Measurements from ENCODE around the gene IQCE. TPM values are rescaled to one million over a fixed set of nuclear protein-coding genes. Genes with fewer than 3 reads are reported as not detected.

Gene IQCE
- total RNA-seq, 1 experiment from 2014 or later = 44.8 TPM

GRCh38 chr7:2539031-2539911 is 19.5 kb upstream of the IQCE start:
- no TSS peak for BruUV-seq (replicated peaks)
- Histone ChIP-seq H3K36me3 (ENCODE audit: control insufficient read depth, insufficient read depth, low read length) (peaks cover 3% of the 10 kb centered on the region; the same call in 1 of the 2 replicates), H3K27me3 (ENCODE audit: control insufficient read depth, insufficient read depth, low read length) (no peaks in the 10 kb centered on the region), H3K4me1 (ENCODE audit: control insufficient read depth, insufficient read depth, low read length) (no peaks in the 10 kb centered on the region), H3K4me3 (ENCODE audit: low read depth in 2 of 2, low read length in 2 of 2) (no peak overlapping the region), H3K27ac (ENCODE audit: low read length) (no peak overlapping the region), H3K9me3 (ENCODE audit: control insufficient read depth, insufficient read depth, low read depth, low read length) (no peaks in the 10 kb centered on the region)
- POLR2A ChIA-PET = no interaction called here
- in situ Hi-C loops (cut with HindIII; ENCODE audit: low pct_unique_long_range_greater_than_20kb, low sequenced_read_pairs) = no loop called here
- DNase-seq (ENCODE audit: low read depth, low spot score) (no peak), ATAC-seq (no peak)
- TF ChIP-seq TCF7L2 (IDR thresholded peaks at IDR 0.05; ENCODE audit: low read depth, low read length) (no peak), CTCF (IDR thresholded peaks at IDR 0.05) (no peak), REST (IDR thresholded peaks at IDR 0.05; ENCODE audit: insufficient read depth in 1 of 2, low read depth in 2 of 2, low read length in 1 of 2) (no peak), POLR2AphosphoS5 (IDR thresholded peaks at IDR 0.05; ENCODE audit: low read depth, low read length) (no peak), SIN3A (IDR thresholded peaks at IDR 0.05; ENCODE audit: borderline replicate concordance, insufficient read depth, low read depth, low read length) (no peak)
- CTCF ChIA-PET = no interaction called here
- intact Hi-C loops (cut with micrococcal nuclease; ENCODE audit: unreplicated experiment) = no loop called here

GRCh38 chr7:2540133-2540532 is 18.6 kb upstream of the IQCE start:
- intact Hi-C loops (cut with micrococcal nuclease; ENCODE audit: unreplicated experiment) (no loop called here), in situ Hi-C loops (cut with HindIII; ENCODE audit: low pct_unique_long_range_greater_than_20kb, low sequenced_read_pairs) (no loop called here)
- DNase-seq (ENCODE audit: low read depth, low spot score) = no peak
- TF ChIP-seq POLR2AphosphoS5 (IDR thresholded peaks at IDR 0.05; ENCODE audit: low read depth, low read length) (no peak), TCF7L2 (IDR thresholded peaks at IDR 0.05; ENCODE audit: low read depth, low read length) (no peak), SIN3A (IDR thresholded peaks at IDR 0.05; ENCODE audit: borderline replicate concordance, insufficient read depth, low read depth, low read length) (no peak), CTCF (IDR thresholded peaks at IDR 0.05) (no peak), REST (IDR thresholded peaks at IDR 0.05; ENCODE audit: insufficient read depth in 1 of 2, low read depth in 2 of 2, low read length in 1 of 2) (no peak)
- H3K27me3 ChIP-seq (ENCODE audit: control insufficient read depth, insufficient read depth, low read length) = no peaks in the 10 kb centered on the region
- H3K4me3 ChIP-seq (ENCODE audit: low read depth in 2 of 2, low read length in 2 of 2) = no peak overlapping the region
- ChIA-PET POLR2A (no interaction called here), CTCF (no interaction called here)
- H3K4me1 ChIP-seq (ENCODE audit: control insufficient read depth, insufficient read depth, low read length) = no peaks in the 10 kb centered on the region
- H3K27ac ChIP-seq (ENCODE audit: low read length) = no peak overlapping the region
- BruUV-seq (replicated peaks) = TSS peak; percentile 54
- H3K36me3 ChIP-seq (ENCODE audit: control insufficient read depth, insufficient read depth, low read length) = peaks cover 3% of the 10 kb centered on the region; the same call in 1 of the 2 replicates
- no peaks in the 10 kb centered on the region for H3K9me3 ChIP-seq (ENCODE audit: control insufficient read depth, insufficient read depth, low read depth, low read length)
- ATAC-seq = no peak
